Keratinocyte (primary cell): ENCODE measurements around the gene TENT4B.

ENCODE experiments used
- EZH2 ChIP-seq: IDR thresholded peaks from one replicate; pipeline ENCODE4 v1.6.1; 2012; ENCODE audit warnings: inconsistent platforms, mild to moderate bottlenecking, low read length, moderate library complexity
- TF ChIP-seq, protein P1 (sequence below), 3 experiments: IDR thresholded peaks in 1 of 3; conservative IDR thresholded peaks in 1 of 3; optimal IDR thresholded peaks in 1 of 3; 2 replicates in 2 of 3; 3 replicates in 1 of 3; pipeline versions ENCODE3 to v1.5.1; 2011; ENCODE audit warnings: low read length in 3 of 3, mild to moderate bottlenecking in 3 of 3, moderate library complexity in 2 of 3, control low read depth in 1 of 3, inconsistent platforms in 1 of 3; ENCODE audit not compliant: insufficient read depth in 2 of 3; ENCODE audit errors: extremely low read depth in 1 of 3

DNA sequence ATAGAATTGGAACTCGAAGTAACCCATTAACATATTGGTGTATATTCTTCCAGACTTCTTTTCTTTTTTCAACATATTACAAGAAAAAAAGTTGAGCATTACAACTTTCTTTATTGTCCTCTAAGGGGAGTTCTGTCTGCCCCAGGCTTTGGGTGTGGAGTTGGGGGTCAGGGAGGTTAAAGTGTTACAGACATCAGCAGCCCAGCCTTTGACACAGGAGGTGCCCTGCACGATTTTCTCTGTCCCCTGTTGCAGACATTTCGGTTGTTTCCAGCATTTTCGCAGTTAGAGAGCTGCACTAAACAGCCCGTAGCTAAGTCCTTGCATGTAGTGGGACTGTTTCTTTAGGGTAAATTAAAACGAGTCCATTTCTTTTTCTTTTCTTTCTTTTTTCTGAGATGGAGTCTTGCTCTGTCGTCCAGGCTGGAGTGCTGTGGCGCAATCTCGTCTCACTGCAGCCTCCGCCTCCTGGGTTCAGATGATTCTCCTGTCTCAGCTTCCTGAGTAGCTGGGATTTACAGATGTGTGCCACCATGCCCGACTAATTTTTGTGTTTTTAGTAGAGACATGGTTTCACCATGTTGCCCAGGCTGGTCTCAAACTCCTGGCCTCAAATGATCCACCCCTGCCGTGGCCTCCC lies 99.9 kb downstream of the TENT4B start:
- TF ChIP-seq, protein P1, sequence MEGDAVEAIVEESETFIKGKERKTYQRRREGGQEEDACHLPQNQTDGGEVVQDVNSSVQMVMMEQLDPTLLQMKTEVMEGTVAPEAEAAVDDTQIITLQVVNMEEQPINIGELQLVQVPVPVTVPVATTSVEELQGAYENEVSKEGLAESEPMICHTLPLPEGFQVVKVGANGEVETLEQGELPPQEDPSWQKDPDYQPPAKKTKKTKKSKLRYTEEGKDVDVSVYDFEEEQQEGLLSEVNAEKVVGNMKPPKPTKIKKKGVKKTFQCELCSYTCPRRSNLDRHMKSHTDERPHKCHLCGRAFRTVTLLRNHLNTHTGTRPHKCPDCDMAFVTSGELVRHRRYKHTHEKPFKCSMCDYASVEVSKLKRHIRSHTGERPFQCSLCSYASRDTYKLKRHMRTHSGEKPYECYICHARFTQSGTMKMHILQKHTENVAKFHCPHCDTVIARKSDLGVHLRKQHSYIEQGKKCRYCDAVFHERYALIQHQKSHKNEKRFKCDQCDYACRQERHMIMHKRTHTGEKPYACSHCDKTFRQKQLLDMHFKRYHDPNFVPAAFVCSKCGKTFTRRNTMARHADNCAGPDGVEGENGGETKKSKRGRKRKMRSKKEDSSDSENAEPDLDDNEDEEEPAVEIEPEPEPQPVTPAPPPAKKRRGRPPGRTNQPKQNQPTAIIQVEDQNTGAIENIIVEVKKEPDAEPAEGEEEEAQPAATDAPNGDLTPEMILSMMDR (optimal IDR thresholded peaks at IDR 0.05 in 1 of 3, IDR thresholded peaks at IDR 0.05 in 1 of 3, conservative IDR thresholded peaks at IDR 0.05 in 1 of 3; ENCODE audit: extremely low read depth in 1 of 3, insufficient read depth in 2 of 3, low read length in 3 of 3) = no peak
- TF ChIP-seq EZH2 = no peak
